Stomach (tissue), 4 donors: Measurements from ENCODE around the gene C2CD2.

Experiments used
- EP300 ChIP-seq: sonication (generic); formaldehyde crosslinking; IDR thresholded peaks from one replicate; pipeline ENCODE4 v1.6.1; 2017; ENCODE audit warnings: antibody characterized with exemption
- POLR2A ChIP-seq, 4 donors: fragments of 450-650 bp; IDR thresholded peaks; one replicate each; pipeline ENCODE4 v1.6.1; 2016; ENCODE audit warnings: antibody characterized with exemption in 4 of 4, control low read depth in 2 of 4, mild to moderate bottlenecking in 1 of 4, moderate library complexity in 1 of 4
- POLR2AphosphoS5 ChIP-seq, 3 donors: sonication (generic); formaldehyde crosslinking; IDR thresholded peaks; one replicate each; pipeline ENCODE4 v1.6.1; 2016; ENCODE audit warnings: antibody characterized with exemption in 3 of 3
- TF ChIP-seq, protein P1 (sequence below), 7 experiments: fragments of 450-650 bp in 4 of 7; fragments of 200-600 bp in 3 of 7; sonication (generic) in 3 of 7; IDR thresholded peaks; one replicate each; pipeline ENCODE4 v1.5.1; 2016 to 2019; ENCODE audit warnings: antibody characterized with exemption in 7 of 7, control low read depth in 2 of 7, mild to moderate bottlenecking in 1 of 7

DNA sequence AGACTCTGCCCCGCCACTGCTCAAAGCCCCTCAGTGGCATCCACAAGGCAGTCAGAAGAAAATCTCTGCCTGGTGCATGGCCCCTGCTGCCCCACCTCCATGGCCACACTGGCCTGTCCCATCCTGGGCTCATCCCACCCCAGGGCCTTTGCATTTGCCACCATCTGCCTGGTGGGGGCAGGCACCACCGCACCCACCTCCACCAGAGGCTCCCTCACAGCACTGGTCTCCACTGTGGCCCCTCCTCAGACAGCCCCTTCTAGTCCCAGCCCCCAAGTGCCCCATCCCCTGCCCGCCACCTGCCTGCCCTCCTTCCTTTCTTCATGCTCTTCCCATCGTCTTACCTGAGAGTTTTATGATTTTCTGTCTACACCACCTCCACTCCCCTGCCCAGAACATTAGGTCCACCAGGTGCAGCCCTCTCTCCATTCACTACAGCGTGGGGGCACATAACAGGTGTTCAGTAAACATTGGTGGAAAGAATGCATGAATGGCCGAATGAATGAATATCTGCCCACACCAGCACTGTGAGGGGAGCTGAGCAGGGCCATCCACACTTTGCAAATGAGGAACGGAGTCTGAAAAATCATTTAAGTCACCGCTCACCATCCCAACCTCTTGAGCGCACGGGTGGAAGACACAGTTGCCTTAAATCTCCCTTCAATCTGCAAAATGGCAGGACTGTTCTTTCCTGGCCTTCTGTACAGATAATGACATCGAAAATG, 76.7 kb downstream of the C2CD2 start:
- TF ChIP-seq, protein P1, sequence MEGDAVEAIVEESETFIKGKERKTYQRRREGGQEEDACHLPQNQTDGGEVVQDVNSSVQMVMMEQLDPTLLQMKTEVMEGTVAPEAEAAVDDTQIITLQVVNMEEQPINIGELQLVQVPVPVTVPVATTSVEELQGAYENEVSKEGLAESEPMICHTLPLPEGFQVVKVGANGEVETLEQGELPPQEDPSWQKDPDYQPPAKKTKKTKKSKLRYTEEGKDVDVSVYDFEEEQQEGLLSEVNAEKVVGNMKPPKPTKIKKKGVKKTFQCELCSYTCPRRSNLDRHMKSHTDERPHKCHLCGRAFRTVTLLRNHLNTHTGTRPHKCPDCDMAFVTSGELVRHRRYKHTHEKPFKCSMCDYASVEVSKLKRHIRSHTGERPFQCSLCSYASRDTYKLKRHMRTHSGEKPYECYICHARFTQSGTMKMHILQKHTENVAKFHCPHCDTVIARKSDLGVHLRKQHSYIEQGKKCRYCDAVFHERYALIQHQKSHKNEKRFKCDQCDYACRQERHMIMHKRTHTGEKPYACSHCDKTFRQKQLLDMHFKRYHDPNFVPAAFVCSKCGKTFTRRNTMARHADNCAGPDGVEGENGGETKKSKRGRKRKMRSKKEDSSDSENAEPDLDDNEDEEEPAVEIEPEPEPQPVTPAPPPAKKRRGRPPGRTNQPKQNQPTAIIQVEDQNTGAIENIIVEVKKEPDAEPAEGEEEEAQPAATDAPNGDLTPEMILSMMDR (IDR thresholded peaks at IDR 0.05) = no peak
- TF ChIP-seq POLR2AphosphoS5 (IDR thresholded peaks at IDR 0.05) (no peak), POLR2A (IDR thresholded peaks at IDR 0.05) (no peak), EP300 (no peak)
